Natural killer cell treated with Interleukin-12 subunit alpha and Interleukin-12 subunit beta and Interleukin-15 and Interleukin-18, amount 100 ng/mL, for 72 hours (primary cell): Measurements from ENCODE around the gene TEAD1. TPM values are rescaled to one million over a fixed set of nuclear protein-coding genes. Genes with fewer than 3 reads are reported as not detected.

ENCODE experiments used
- ATAC-seq, 2 donors: fragments of 150-1000 bp; cut with Tn5 transposase in 1 of 2; sonication (Bioruptor Pico), chemical (Tn5 transposase) in 1 of 2; 2 replicates each; pipeline ENCODE4 v1.10.0; 2021
- DNase-seq: peaks from one replicate; pipeline ENCODE4 v3.0.0; 2022; ENCODE audit warnings: low spot score
- H3K27ac Mint-ChIP-seq, 2 donors: 1 replicate in 1 of 2; 2 replicates in 1 of 2; pipeline ENCODE4 v1.8.0; 2022; ENCODE audit warnings: mixed read lengths in 2 of 2, mild to moderate bottlenecking in 1 of 2, moderate library complexity in 1 of 2
- H3K27me3 Mint-ChIP-seq, 2 donors: 1 replicate in 1 of 2; 2 replicates in 1 of 2; pipeline ENCODE4 v1.8.0; 2022; ENCODE audit warnings: mixed read lengths in 2 of 2
- H3K36me3 Mint-ChIP-seq: one replicate; pipeline ENCODE4 v1.8.0; 2022; ENCODE audit warnings: mixed read lengths
- H3K4me1 Mint-ChIP-seq, 2 donors: 1 replicate in 1 of 2; 2 replicates in 1 of 2; pipeline ENCODE4 v1.8.0; 2022; ENCODE audit warnings: low read depth in 2 of 2, mixed read lengths in 2 of 2, mild to moderate bottlenecking in 1 of 2
- H3K4me3 Mint-ChIP-seq: one replicate; pipeline ENCODE4 v1.8.0; 2022; ENCODE audit warnings: mixed read lengths
- H3K9me3 Mint-ChIP-seq: 2 replicates; pipeline ENCODE4 v1.8.0; 2022; ENCODE audit warnings: mixed read lengths
- total RNA-seq, 2 donors: library from RNA; stranded (reverse); gene quantifications; one replicate each; pipeline ENCODE4 v1.2.3, GENCODE V29; 2022

Gene TEAD1
- total RNA-seq, 2 donors from 2014 or later, result 0.06 TPM; not detected in 1

GRCh38 chr11:12731841-12732336, 57.7 kb downstream of the TEAD1 start:
- DNase-seq (no peak), ATAC-seq (no peak)
- Mint-ChIP-seq H3K27ac (no peak overlapping the region), H3K4me3 (no peak overlapping the region), H3K9me3 (no peaks in the 10 kb centered on the region), H3K4me1 (no peaks in the 10 kb centered on the region), H3K27me3 (peaks cover 11 to 30% of the 10 kb centered on the region in 2 donors), H3K36me3 (no peaks in the 10 kb centered on the region)

DNA sequence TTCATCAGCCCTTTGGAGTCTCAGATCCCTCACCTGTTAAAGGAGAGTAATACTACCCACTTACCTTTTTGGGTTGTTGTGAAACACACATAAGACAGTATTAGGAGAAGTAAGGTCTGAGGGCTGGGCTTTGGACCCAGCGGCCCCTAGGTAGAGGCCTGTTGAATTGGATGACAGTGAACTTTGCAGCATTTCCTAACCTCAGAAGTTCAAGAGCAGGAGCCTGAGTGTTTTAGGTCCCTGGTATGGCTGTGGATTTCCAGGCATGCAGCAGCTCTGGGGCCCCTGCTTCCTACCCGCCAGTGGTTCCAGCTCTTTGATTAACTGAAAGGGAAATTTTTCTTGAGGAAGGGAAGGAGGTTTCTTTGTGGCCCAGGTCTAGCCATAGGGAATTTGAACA, 58.9 kb downstream of the TEAD1 start:
- no peak overlapping the region for H3K27ac Mint-ChIP-seq
- H3K4me3 Mint-ChIP-seq, result no peak overlapping the region
- H3K9me3 Mint-ChIP-seq, result no peaks in the 10 kb centered on the region
- H3K4me1 Mint-ChIP-seq, result no peaks in the 10 kb centered on the region
- H3K27me3 Mint-ChIP-seq, result peaks cover 9 to 30% of the 10 kb centered on the region in 2 donors
- ATAC-seq (no peak), DNase-seq (no peak)
- H3K36me3 Mint-ChIP-seq, result no peaks in the 10 kb centered on the region

GRCh38 chr11:12734625-12735024, 60.4 kb downstream of the TEAD1 start:
- H3K36me3 Mint-ChIP-seq, result no peaks in the 10 kb centered on the region
- no peaks in the 10 kb centered on the region for H3K9me3 Mint-ChIP-seq
- peaks cover 14 to 32% of the 10 kb centered on the region in 2 donors for H3K27me3 Mint-ChIP-seq
- ATAC-seq (no peak), DNase-seq (no peak)
- no peak overlapping the region for H3K4me3 Mint-ChIP-seq
- no peaks in the 10 kb centered on the region for H3K4me1 Mint-ChIP-seq
- no peak overlapping the region for H3K27ac Mint-ChIP-seq

- peaks cover 17 to 33% of the 10 kb centered on the region in 2 donors for H3K27me3 Mint-ChIP-seq
- ATAC-seq, result no peak
- no peaks in the 10 kb centered on the region for H3K4me1 Mint-ChIP-seq
- no peak overlapping the region for H3K27ac Mint-ChIP-seq
- H3K36me3 Mint-ChIP-seq, result no peaks in the 10 kb centered on the region
- no peak for DNase-seq
- peaks cover 2% of the 10 kb centered on the region for H3K9me3 Mint-ChIP-seq
- H3K4me3 Mint-ChIP-seq, result no peak overlapping the region
Measured at GRCh38 chr11:12735262-12735661, 61.0 kb downstream of the TEAD1 start.

DNA sequence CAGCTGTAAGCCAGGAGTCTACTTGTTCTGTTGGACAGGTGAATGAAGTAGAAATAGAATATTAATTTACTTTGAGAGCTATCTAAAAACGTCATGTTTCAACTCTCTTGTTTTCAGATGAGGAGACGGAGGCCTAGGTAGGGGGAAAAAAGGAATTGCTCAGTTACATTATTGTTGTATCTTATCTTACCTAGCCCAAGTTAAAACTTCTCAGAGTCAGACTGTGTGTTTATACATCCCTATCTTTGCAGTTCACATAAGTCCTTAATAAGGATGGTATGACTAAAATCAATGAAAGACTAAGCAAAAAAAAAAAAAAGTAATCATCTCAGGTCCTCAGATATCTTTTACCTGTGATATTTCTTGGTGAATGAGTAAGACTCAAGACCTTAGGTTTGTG, 62.8 kb downstream of the TEAD1 start:
- H3K4me3 Mint-ChIP-seq, result no peak overlapping the region
- peaks cover 20 to 41% of the 10 kb centered on the region in 2 donors for H3K27me3 Mint-ChIP-seq
- ATAC-seq, result no peak
- H3K9me3 Mint-ChIP-seq, result peaks cover 4% of the 10 kb centered on the region
- no peak overlapping the region for H3K27ac Mint-ChIP-seq
- DNase-seq, result no peak
- H3K4me1 Mint-ChIP-seq, result no peaks in the 10 kb centered on the region
- no peaks in the 10 kb centered on the region for H3K36me3 Mint-ChIP-seq

- Mint-ChIP-seq H3K4me1 (no peaks in the 10 kb centered on the region), H3K27ac (no peak overlapping the region), H3K36me3 (no peaks in the 10 kb centered on the region), H3K27me3 (peaks cover 22 to 39% of the 10 kb centered on the region in 2 donors), H3K9me3 (peaks cover 4% of the 10 kb centered on the region), H3K4me3 (no peak overlapping the region)
- DNase-seq (no peak), ATAC-seq (no peak)
Measured at GRCh38 chr11:12741671-12742216, 67.5 kb downstream of the TEAD1 start.

- peaks cover 4% of the 10 kb centered on the region for H3K9me3 Mint-ChIP-seq
- peaks cover 28 to 45% of the 10 kb centered on the region in 2 donors for H3K27me3 Mint-ChIP-seq
- no peaks in the 10 kb centered on the region for H3K36me3 Mint-ChIP-seq
- ATAC-seq (no peak), DNase-seq (no peak)
- no peak overlapping the region for H3K27ac Mint-ChIP-seq
- H3K4me3 Mint-ChIP-seq, result no peak overlapping the region
- H3K4me1 Mint-ChIP-seq, result no peaks in the 10 kb centered on the region
Measured at GRCh38 chr11:12743834-12744449, 69.7 kb downstream of the TEAD1 start.

DNA sequence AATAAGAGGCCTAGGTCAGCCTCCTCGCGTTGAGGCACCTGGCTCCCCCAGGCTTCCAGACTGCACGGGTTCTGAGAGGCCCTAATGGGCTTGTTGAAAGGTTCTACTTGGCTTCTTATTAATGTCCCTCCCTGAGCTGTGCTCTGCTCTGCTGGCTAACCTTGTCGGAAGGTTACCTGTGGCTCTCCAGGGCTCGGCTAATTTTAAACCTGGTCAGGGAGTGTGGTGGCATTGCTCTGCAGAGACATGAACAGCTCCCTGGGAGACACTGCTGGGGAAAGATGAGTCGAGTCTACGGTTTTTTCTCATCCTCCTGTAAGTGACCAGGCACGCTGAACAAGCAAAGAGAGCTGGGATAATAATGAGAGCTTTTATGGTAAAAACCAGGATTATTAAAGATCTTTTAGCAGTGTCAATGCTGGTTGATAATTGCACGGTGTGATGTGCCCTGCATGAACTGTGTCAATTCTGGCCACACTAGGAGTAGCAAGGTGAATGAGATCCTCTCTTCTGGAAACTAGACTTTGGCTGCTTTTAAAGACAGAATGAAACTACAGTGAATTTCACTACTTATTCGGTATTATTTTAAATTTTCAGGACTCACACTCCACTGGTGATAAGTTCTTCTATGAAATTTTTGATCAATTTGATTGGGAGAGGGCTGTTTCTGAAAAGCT, 70.7 kb downstream of the TEAD1 start:
- Mint-ChIP-seq H3K36me3 (no peaks in the 10 kb centered on the region), H3K27ac (no peak overlapping the region), H3K4me1 (no peaks in the 10 kb centered on the region), H3K4me3 (no peak overlapping the region), H3K9me3 (peaks cover 4% of the 10 kb centered on the region), H3K27me3 (peaks cover 21 to 39% of the 10 kb centered on the region in 2 donors)
- DNase-seq (no peak), ATAC-seq (no peak)

DNA sequence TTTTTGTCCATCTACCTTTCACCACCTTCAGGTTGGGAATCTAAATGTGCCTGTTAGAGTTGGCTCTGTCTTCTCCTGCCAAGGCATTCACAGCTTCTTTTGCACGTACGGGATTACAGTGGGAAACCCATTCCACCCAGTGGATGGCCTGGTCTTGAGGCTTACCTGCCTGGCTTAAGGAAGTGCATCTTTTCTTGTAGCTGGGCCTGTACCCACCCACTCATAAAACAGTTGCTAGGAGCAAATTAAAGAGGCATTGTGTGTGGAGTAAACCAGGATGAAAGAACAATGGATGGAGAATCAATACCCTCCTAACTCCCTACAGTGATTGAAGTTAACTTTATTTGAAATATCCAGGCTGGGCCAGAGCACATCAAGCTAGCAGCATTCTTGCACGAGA, 71.6 kb downstream of the TEAD1 start:
- Mint-ChIP-seq H3K27ac (no peak overlapping the region), H3K4me1 (no peaks in the 10 kb centered on the region), H3K36me3 (no peaks in the 10 kb centered on the region), H3K9me3 (no peaks in the 10 kb centered on the region), H3K4me3 (no peak overlapping the region), H3K27me3 (peaks cover 20 to 41% of the 10 kb centered on the region in 2 donors)
- ATAC-seq (no peak), DNase-seq (no peak)

DNA sequence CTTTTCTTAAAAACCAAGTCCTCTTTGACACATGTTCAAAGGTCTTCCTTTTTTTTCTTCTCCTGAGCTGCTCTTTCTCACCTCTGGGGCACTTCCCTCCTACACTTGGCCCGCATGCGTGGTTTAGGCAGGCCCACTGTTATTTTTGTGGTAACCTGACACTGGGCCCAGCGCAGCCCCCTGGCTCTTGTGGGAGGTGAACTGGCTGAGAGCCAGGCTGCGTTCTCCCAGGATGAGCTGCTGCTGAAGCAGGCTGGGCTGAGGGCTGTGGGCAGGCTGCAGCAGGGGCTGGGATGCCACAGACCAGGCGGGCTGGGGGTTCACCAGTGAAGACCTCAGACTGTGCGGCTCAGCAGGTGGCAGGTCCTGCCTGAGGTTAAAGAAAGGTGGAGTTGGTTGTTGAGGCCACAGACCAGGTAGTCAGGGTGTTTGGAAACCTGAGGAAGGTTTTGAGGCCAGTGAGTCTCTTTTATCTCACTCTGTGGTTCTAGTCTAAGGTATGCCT, 72.4 kb downstream of the TEAD1 start:
- Mint-ChIP-seq H3K27ac (no peak overlapping the region), H3K27me3 (peaks cover 16 to 35% of the 10 kb centered on the region in 2 donors), H3K36me3 (no peaks in the 10 kb centered on the region), H3K9me3 (no peaks in the 10 kb centered on the region), H3K4me3 (no peak overlapping the region), H3K4me1 (no peaks in the 10 kb centered on the region)
- ATAC-seq (peak in 1 of 2 donors; percentile 44), DNase-seq (no peak)

GRCh38 chr11:12748561-12748960, 74.3 kb downstream of the TEAD1 start:
- DNase-seq (no peak), ATAC-seq (no peak)
- no peaks in the 10 kb centered on the region for H3K9me3 Mint-ChIP-seq
- H3K4me3 Mint-ChIP-seq, result no peak overlapping the region
- H3K27me3 Mint-ChIP-seq, result peaks cover 14 to 24% of the 10 kb centered on the region in 2 donors
- no peaks in the 10 kb centered on the region for H3K4me1 Mint-ChIP-seq
- no peaks in the 10 kb centered on the region for H3K36me3 Mint-ChIP-seq
- no peak overlapping the region for H3K27ac Mint-ChIP-seq

DNA sequence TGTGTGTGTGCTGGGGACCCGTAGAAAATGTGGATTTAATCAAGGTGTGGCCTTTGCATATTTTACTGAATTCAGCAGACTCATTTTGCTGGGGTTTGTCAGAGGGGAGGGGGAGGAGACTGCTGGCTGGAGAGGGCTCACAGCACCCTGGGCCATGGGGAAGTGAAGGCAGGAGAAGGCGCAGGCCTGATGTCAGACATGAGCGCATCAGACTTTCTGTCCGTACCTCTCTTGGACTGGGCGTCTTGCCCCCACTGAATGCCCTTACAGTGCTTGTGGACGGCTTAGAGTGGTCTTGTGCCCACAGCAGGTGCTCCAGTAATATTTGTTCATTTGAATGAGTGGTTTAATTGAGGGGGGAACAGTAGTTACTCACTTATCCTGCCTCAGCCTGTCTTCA, 75.2 kb downstream of the TEAD1 start:
- Mint-ChIP-seq H3K36me3 (no peaks in the 10 kb centered on the region), H3K27me3 (peaks cover 14 to 19% of the 10 kb centered on the region in 2 donors), H3K9me3 (no peaks in the 10 kb centered on the region), H3K27ac (no peak overlapping the region), H3K4me1 (no peaks in the 10 kb centered on the region), H3K4me3 (no peak overlapping the region)
- DNase-seq (no peak), ATAC-seq (no peak)

DNA sequence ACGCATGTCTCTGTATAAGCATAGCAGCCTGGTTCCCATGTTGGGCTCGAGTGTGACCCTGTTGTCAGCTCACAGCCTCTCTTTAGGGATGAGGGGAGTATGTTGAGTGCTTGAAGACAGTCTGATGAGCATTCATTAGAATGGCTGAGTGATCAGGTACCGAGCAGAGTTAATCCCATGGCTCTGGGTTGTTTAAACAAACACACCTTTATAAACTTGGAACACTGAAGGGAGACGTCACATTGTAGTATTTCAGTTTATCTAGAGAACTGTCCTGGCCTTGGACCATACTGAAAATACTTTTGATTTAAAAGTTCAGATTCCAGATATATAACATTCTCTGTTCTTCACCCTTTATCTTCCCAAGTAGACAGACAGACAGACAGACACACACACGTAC, 76.0 kb downstream of the TEAD1 start:
- peaks cover 14 to 19% of the 10 kb centered on the region in 2 donors for H3K27me3 Mint-ChIP-seq
- ATAC-seq (no peak), DNase-seq (no peak)
- H3K27ac Mint-ChIP-seq, result no peak overlapping the region
- no peaks in the 10 kb centered on the region for H3K9me3 Mint-ChIP-seq
- H3K4me1 Mint-ChIP-seq, result no peaks in the 10 kb centered on the region
- no peaks in the 10 kb centered on the region for H3K36me3 Mint-ChIP-seq
- no peak overlapping the region for H3K4me3 Mint-ChIP-seq

DNA sequence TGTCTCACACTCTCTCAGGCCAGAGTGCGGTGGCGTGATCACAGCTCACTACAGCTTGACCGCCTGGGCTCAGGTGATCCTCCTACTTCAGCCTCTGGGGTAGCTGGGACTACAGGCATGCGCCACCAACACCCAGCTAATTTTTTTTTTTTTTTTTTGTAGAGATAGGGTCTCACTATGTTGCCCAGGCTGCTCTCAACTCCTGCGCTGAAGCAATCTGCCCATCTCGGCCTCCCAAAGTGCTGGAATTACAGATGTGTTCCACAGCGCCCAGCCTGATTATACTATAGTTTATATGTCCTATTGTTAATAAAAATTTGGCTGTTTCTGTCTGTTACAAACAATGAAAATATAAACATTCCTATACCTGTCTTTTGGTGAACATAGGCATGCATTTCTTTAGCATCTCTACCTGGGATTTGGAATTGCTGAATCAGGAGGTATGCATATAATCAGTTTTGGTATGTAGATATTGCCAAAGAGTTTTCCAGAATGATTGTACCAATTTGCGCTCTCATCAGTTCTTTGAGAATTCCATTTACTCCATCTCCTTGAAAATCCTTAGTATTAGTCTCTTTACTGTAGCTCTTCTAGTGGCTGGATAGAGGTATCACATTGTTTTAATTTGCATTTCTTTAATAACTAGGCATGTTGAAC, 78.8 kb downstream of the TEAD1 start:
- Mint-ChIP-seq H3K27me3 (peaks cover 19 to 25% of the 10 kb centered on the region in 2 donors), H3K4me3 (no peak overlapping the region), H3K4me1 (no peaks in the 10 kb centered on the region), H3K27ac (no peak overlapping the region), H3K36me3 (no peaks in the 10 kb centered on the region), H3K9me3 (no peaks in the 10 kb centered on the region)
- DNase-seq (no peak), ATAC-seq (no peak)
